Thoracic aorta (tissue), 2 donors: ENCODE measurements around the gene PITPNM1. TPM values are rescaled to one million over a fixed set of nuclear protein-coding genes. Genes with fewer than 3 reads are reported as not detected.
"Not testable (repeated sequence)": the region's sequence is repeated elsewhere in the genome, so short reads cannot be mapped to it uniquely, and the experiment has no call there.

Experiments
- ATAC-seq: fragments of 150-250 bp; one replicate; pipeline ENCODE4 v1.8.0; 2017; ENCODE audit warnings: low read depth; ENCODE audit not compliant: insufficient number of reproducible peaks, low FRiP score
- DNase-seq: peaks from one replicate; pipeline ENCODE4 v3.0.0-alpha.2; 2020; ENCODE audit warnings: low spot score
- H3K27ac ChIP-seq, 2 donors: fragments of 200-600 bp; sonication (generic); 1 replicate in 1 of 2; 2 replicates in 1 of 2; pipeline ENCODE4 v1.5.1; 2016; ENCODE audit warnings: mild to moderate bottlenecking in 2 of 2, moderate library complexity in 2 of 2
- H3K27me3 ChIP-seq: fragments of 200-600 bp; sonication (generic); replicated peaks from 2 replicates; pipeline ENCODE4 v1.6.0; 2016; ENCODE audit warnings: mild to moderate bottlenecking; ENCODE audit not compliant: insufficient read depth
- H3K36me3 ChIP-seq: fragments of 200-600 bp; sonication (generic); one replicate; pipeline ENCODE4 v1.5.1; 2016
- H3K4me1 ChIP-seq, 2 donors: fragments of 200-600 bp; sonication (generic); 1 replicate in 1 of 2; 2 replicates in 1 of 2; pipeline versions ENCODE4 v1.5.1 to v1.6.0; 2016; ENCODE audit warnings: low read depth in 2 of 2, mild to moderate bottlenecking in 1 of 2; ENCODE audit not compliant: control insufficient read depth in 1 of 2
- H3K4me3 ChIP-seq: fragments of 200-600 bp; sonication (generic); 2 replicates; pipeline ENCODE4 v1.5.1; 2016; ENCODE audit warnings: mild to moderate bottlenecking
- H3K9me3 ChIP-seq: fragments of 200-600 bp; sonication (generic); 2 replicates; pipeline ENCODE4 v1.5.1; 2016
- total RNA-seq, 2 donors: library from RNA; depleted of rRNA; stranded (reverse); fragments of >200 nt; gene quantifications; one replicate each; pipeline versions ENCODE4 v1.1.0 to v1.2.3, GENCODE V29; 2016
- TF ChIP-seq, protein P1 (sequence below): fragments of 200-600 bp; sonication (generic); IDR thresholded peaks from one replicate; pipeline ENCODE4 v1.5.1; 2019; ENCODE audit warnings: antibody characterized with exemption

Gene PITPNM1
- total RNA-seq, 2 donors from 2014 or later = 27.1 to 32.5 TPM

- H3K9me3 ChIP-seq = no peaks in the 10 kb centered on the region
- no peaks in the 10 kb centered on the region for H3K27me3 ChIP-seq
- no peaks in the 10 kb centered on the region for H3K4me1 ChIP-seq
- ATAC-seq (no peak), DNase-seq (no peak)
- H3K36me3 ChIP-seq = no peaks in the 10 kb centered on the region
- TF ChIP-seq, protein P1, sequence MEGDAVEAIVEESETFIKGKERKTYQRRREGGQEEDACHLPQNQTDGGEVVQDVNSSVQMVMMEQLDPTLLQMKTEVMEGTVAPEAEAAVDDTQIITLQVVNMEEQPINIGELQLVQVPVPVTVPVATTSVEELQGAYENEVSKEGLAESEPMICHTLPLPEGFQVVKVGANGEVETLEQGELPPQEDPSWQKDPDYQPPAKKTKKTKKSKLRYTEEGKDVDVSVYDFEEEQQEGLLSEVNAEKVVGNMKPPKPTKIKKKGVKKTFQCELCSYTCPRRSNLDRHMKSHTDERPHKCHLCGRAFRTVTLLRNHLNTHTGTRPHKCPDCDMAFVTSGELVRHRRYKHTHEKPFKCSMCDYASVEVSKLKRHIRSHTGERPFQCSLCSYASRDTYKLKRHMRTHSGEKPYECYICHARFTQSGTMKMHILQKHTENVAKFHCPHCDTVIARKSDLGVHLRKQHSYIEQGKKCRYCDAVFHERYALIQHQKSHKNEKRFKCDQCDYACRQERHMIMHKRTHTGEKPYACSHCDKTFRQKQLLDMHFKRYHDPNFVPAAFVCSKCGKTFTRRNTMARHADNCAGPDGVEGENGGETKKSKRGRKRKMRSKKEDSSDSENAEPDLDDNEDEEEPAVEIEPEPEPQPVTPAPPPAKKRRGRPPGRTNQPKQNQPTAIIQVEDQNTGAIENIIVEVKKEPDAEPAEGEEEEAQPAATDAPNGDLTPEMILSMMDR = no peak
- no peak overlapping the region for H3K4me3 ChIP-seq
- H3K27ac ChIP-seq = no peak overlapping the region
These were observed 16.0 kb upstream of the PITPNM1 start for GRCh38 chr11:67520856-67521824.

- no peak overlapping the region for H3K27ac ChIP-seq
- TF ChIP-seq, protein P1 = no peak
- DNase-seq (no peak), ATAC-seq (no peak)
- H3K4me3 ChIP-seq = no peak overlapping the region
- H3K36me3 ChIP-seq = no peaks in the 10 kb centered on the region
- H3K4me1 ChIP-seq = no peaks in the 10 kb centered on the region
- no peaks in the 10 kb centered on the region for H3K27me3 ChIP-seq
- no peaks in the 10 kb centered on the region for H3K9me3 ChIP-seq
These were observed 14.6 kb upstream of the PITPNM1 start for GRCh38 chr11:67519726-67520125.

GRCh38 chr11:67517784-67518552, 12.8 kb upstream of the PITPNM1 start:
- DNase-seq = no peak
- TF ChIP-seq, protein P1 = no peak
- no peak for ATAC-seq
- Histone ChIP-seq H3K4me3 (no peak overlapping the region), H3K4me1 (no peaks in the 10 kb centered on the region), H3K27ac (no peak overlapping the region), H3K36me3 (no peaks in the 10 kb centered on the region), H3K27me3 (no peaks in the 10 kb centered on the region), H3K9me3 (no peaks in the 10 kb centered on the region)

- TF ChIP-seq, protein P1 = no peak
- DNase-seq (no peak), ATAC-seq (no peak)
- H3K9me3 ChIP-seq = no peaks in the 10 kb centered on the region
- no peak overlapping the region for H3K27ac ChIP-seq
- no peaks in the 10 kb centered on the region for H3K27me3 ChIP-seq
- H3K4me3 ChIP-seq = no peak overlapping the region
- no peaks in the 10 kb centered on the region for H3K4me1 ChIP-seq
- H3K36me3 ChIP-seq = no peaks in the 10 kb centered on the region
These were observed 11.6 kb upstream of the PITPNM1 start for GRCh38 chr11:67516806-67517205.

DNA sequence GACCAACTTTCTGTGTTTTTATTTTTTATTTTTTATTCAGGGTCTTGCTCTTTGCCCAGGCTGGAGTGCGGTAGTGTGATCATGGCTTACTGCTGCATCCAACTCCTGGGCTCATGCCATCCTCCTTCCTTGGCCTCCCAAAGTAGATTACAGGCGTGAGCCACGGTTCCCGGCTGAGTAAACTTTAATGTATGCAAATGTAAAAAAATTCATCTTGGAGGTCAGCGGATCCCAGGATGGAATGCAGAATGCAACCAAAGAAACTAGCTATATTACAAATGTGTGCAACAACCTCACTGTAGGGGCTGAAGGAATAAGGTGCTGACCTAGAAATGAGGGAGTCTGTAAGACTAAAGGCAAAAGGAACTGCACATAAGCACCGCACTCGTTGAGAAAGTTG, 9.0 kb upstream of the PITPNM1 start:
- no peaks in the 10 kb centered on the region for H3K36me3 ChIP-seq
- TF ChIP-seq, protein P1 = no peak
- H3K9me3 ChIP-seq = no peaks in the 10 kb centered on the region
- no peak for ATAC-seq
- DNase-seq = no peak
- H3K27me3 ChIP-seq = no peaks in the 10 kb centered on the region
- H3K27ac ChIP-seq = no peak overlapping the region
- no peak overlapping the region for H3K4me3 ChIP-seq
- peaks cover 0 to 2% of the 10 kb centered on the region in 2 donors for H3K4me1 ChIP-seq

- not testable (repeated sequence) for H3K27me3 ChIP-seq, H3K4me3 ChIP-seq, H3K36me3 ChIP-seq, H3K27ac ChIP-seq, H3K9me3 ChIP-seq, DNase-seq, ATAC-seq
- H3K4me1 ChIP-seq = peaks cover 9 to 16% of the 10 kb centered on the region in 2 donors
These were observed 6.4 kb upstream of the PITPNM1 start for GRCh38 chr11:67511558-67511957.
